ENCODE measurements around the gene UNC50. TPM values are rescaled to one million over a fixed set of nuclear protein-coding genes. Genes with fewer than 3 reads are reported as not detected.

Gene UNC50
- total and polyA plus RNA-seq, 2 experiments from 2014 or later: 38.7 to 49.4 TPM

DNA sequence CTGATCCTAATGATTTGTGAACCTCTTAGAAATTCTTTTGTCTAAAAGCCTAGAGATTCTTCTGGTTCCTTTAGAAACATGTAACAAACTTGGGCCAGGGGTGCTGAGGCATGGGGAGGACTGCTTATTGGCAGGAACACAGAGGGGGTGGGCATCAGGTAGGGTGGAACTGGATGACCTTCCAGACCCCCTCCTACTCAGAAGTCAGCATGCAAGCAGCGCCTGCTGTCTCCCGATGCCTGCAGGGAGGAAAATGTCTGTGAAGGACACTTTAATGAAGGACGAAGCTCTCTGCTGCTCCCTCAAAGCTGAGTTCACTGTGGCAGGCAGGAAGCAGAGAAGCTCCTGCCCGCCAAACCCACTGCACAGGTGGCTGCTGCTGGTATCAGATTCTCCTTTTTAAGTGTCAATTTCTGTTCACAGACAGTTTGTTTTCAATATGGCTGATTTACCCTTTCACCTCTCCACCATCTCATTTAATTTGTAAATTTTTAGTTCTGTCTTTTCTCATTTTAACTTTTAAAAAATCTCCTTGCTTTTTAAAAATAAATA is 19.4 kb upstream of the UNC50 start (continued):
- no peak for TF ChIP-seq POLR2AphosphoS5 (IDR thresholded peaks at IDR 0.05; ENCODE audit: low read depth)
- TF ChIP-seq, protein P1, sequence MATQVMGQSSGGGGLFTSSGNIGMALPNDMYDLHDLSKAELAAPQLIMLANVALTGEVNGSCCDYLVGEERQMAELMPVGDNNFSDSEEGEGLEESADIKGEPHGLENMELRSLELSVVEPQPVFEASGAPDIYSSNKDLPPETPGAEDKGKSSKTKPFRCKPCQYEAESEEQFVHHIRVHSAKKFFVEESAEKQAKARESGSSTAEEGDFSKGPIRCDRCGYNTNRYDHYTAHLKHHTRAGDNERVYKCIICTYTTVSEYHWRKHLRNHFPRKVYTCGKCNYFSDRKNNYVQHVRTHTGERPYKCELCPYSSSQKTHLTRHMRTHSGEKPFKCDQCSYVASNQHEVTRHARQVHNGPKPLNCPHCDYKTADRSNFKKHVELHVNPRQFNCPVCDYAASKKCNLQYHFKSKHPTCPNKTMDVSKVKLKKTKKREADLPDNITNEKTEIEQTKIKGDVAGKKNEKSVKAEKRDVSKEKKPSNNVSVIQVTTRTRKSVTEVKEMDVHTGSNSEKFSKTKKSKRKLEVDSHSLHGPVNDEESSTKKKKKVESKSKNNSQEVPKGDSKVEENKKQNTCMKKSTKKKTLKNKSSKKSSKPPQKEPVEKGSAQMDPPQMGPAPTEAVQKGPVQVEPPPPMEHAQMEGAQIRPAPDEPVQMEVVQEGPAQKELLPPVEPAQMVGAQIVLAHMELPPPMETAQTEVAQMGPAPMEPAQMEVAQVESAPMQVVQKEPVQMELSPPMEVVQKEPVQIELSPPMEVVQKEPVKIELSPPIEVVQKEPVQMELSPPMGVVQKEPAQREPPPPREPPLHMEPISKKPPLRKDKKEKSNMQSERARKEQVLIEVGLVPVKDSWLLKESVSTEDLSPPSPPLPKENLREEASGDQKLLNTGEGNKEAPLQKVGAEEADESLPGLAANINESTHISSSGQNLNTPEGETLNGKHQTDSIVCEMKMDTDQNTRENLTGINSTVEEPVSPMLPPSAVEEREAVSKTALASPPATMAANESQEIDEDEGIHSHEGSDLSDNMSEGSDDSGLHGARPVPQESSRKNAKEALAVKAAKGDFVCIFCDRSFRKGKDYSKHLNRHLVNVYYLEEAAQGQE (IDR thresholded peaks at IDR 0.05; ENCODE audit: unreplicated experiment): no peak
- TF ChIP-seq, protein P2, sequence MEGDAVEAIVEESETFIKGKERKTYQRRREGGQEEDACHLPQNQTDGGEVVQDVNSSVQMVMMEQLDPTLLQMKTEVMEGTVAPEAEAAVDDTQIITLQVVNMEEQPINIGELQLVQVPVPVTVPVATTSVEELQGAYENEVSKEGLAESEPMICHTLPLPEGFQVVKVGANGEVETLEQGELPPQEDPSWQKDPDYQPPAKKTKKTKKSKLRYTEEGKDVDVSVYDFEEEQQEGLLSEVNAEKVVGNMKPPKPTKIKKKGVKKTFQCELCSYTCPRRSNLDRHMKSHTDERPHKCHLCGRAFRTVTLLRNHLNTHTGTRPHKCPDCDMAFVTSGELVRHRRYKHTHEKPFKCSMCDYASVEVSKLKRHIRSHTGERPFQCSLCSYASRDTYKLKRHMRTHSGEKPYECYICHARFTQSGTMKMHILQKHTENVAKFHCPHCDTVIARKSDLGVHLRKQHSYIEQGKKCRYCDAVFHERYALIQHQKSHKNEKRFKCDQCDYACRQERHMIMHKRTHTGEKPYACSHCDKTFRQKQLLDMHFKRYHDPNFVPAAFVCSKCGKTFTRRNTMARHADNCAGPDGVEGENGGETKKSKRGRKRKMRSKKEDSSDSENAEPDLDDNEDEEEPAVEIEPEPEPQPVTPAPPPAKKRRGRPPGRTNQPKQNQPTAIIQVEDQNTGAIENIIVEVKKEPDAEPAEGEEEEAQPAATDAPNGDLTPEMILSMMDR (conservative IDR thresholded peaks at IDR 0.05; ENCODE audit: low read depth in 2 of 2): no peak

DNA sequence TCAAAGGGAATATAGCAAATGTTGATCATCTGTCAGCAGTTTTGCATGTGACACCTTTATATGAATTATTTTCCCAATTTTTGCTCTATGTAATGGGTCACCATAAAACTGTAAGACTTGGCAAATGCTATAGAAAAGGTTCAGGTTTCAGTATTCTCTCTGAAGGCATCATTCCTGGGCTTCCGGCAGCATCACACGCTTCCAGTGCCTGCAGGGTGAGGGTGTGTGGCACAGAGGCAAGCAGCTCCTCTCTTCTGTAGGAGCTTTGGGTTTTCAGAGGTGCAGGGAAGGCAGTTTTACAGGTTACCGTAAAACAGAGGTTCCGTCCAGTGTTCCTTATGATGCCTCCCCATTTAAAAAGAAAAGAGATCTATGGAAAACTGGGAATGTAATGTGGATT is 18.9 kb upstream of the UNC50 start:
- ATAC-seq: no peak
- H3K79me2 ChIP-seq (replicated peaks; ENCODE audit: insufficient read depth): no peaks in the 10 kb centered on the region
- Mint-ChIP-seq H3K4me1 (no peaks in the 10 kb centered on the region; the same call in 2 of the 3 replicates), H3K27me3 (ENCODE audit: insufficient read depth, low read depth, poor library complexity) (peaks cover 9% of the 10 kb centered on the region), H3K27ac (no peak overlapping the region), H3K9me3 (peaks cover 8% of the 10 kb centered on the region; the same call in 2 of the 3 replicates), H3K4me3 (no peak overlapping the region), H3K36me3 (ENCODE audit: low read depth) (peaks cover 21% of the 10 kb centered on the region)
- H2AFZ ChIP-seq: no peak overlapping the region
- no peak overlapping the region for H3K27ac ChIP-seq (ENCODE audit: low read depth)
- H3K27me3 ChIP-seq (ENCODE audit: insufficient read depth): no peaks in the 10 kb centered on the region
- no peak overlapping the region for H3K4me3 ChIP-seq
- no peaks in the 10 kb centered on the region for H4K20me1 ChIP-seq (replicated peaks; ENCODE audit: insufficient read depth)
- no peaks in the 10 kb centered on the region for H3F3A ChIP-seq (replicated peaks; ENCODE audit: low read depth)
- H3K36me3 ChIP-seq (ENCODE audit: insufficient read depth): no peaks in the 10 kb centered on the region
- DNase-seq (ENCODE audit: low spot score): no peak
- H3K9me2 ChIP-seq (ENCODE audit: insufficient read depth): 0 out of 2 replicates have a peak, but pooled peaks cover 4% of the 10 kb centered on the region
- no peaks in the 10 kb centered on the region for H3K4me1 ChIP-seq (ENCODE audit: insufficient read depth)
- H3K4me2 ChIP-seq: no peak overlapping the region
- TF ChIP-seq CREB1 (CRISPR knock-in tag; IDR thresholded peaks at IDR 0.05; ENCODE audit: low read depth) (no peak), ZNF114 (CRISPR knock-in tag; IDR thresholded peaks at IDR 0.05) (no peak), JUNB (IDR thresholded peaks at IDR 0.05; ENCODE audit: unreplicated experiment) (no peak), NANOG (IDR thresholded peaks at IDR 0.05; ENCODE audit: borderline replicate concordance) (no peak), POLR2AphosphoS5 (IDR thresholded peaks at IDR 0.05; ENCODE audit: low read depth) (no peak), STAT1 (IDR thresholded peaks at IDR 0.05; ENCODE audit: unreplicated experiment) (no peak), EZH2 (IDR thresholded peaks at IDR 0.05; ENCODE audit: low read depth, unreplicated experiment) (no peak)
- TF ChIP-seq, protein P2 (conservative IDR thresholded peaks at IDR 0.05; ENCODE audit: low read depth in 2 of 2): no peak
- TF ChIP-seq, protein P3, sequence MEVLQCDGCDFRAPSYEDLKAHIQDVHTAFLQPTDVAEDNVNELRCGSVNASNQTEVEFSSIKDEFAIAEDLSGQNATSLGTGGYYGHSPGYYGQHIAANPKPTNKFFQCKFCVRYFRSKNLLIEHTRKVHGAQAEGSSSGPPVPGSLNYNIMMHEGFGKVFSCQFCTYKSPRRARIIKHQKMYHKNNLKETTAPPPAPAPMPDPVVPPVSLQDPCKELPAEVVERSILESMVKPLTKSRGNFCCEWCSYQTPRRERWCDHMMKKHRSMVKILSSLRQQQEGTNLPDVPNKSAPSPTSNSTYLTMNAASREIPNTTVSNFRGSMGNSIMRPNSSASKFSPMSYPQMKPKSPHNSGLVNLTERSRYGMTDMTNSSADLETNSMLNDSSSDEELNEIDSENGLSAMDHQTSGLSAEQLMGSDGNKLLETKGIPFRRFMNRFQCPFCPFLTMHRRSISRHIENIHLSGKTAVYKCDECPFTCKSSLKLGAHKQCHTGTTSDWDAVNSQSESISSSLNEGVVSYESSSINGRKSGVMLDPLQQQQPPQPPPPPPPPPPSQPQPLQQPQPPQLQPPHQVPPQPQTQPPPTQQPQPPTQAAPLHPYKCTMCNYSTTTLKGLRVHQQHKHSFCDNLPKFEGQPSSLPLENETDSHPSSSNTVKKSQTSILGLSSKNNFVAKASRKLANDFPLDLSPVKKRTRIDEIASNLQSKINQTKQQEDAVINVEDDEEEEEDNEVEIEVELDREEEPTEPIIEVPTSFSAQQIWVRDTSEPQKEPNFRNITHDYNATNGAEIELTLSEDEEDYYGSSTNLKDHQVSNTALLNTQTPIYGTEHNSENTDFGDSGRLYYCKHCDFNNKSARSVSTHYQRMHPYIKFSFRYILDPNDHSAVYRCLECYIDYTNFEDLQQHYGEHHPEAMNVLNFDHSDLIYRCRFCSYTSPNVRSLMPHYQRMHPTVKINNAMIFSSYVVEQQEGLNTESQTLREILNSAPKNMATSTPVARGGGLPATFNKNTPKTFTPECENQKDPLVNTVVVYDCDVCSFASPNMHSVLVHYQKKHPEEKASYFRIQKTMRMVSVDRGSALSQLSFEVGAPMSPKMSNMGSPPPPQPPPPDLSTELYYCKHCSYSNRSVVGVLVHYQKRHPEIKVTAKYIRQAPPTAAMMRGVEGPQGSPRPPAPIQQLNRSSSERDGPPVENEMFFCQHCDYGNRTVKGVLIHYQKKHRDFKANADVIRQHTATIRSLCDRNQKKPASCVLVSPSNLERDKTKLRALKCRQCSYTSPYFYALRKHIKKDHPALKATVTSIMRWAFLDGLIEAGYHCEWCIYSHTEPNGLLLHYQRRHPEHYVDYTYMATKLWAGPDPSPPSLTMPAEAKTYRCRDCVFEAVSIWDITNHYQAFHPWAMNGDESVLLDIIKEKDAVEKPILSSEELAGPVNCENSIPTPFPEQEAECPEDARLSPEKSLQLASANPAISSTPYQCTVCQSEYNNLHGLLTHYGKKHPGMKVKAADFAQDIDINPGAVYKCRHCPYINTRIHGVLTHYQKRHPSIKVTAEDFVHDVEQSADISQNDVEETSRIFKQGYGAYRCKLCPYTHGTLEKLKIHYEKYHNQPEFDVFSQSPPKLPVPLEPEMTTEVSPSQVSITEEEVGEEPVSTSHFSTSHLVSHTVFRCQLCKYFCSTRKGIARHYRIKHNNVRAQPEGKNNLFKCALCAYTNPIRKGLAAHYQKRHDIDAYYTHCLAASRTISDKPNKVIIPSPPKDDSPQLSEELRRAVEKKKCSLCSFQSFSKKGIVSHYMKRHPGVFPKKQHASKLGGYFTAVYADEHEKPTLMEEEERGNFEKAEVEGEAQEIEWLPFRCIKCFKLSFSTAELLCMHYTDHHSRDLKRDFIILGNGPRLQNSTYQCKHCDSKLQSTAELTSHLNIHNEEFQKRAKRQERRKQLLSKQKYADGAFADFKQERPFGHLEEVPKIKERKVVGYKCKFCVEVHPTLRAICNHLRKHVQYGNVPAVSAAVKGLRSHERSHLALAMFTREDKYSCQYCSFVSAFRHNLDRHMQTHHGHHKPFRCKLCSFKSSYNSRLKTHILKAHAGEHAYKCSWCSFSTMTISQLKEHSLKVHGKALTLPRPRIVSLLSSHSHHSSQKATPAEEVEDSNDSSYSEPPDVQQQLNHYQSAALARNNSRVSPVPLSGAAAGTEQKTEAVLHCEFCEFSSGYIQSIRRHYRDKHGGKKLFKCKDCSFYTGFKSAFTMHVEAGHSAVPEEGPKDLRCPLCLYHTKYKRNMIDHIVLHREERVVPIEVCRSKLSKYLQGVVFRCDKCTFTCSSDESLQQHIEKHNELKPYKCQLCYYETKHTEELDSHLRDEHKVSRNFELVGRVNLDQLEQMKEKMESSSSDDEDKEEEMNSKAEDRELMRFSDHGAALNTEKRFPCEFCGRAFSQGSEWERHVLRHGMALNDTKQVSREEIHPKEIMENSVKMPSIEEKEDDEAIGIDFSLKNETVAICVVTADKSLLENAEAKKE (CRISPR knock-in tag; IDR thresholded peaks at IDR 0.05): no peak

All from GM23338 (cell line).